ENCODE results near the gene RTL1. TPM values are rescaled to one million over a fixed set of nuclear protein-coding genes. Genes with fewer than 3 reads are reported as not detected.

The RTL1 gene
- total RNA-seq, 3 donors from 2014 or later: not detected

DNA sequence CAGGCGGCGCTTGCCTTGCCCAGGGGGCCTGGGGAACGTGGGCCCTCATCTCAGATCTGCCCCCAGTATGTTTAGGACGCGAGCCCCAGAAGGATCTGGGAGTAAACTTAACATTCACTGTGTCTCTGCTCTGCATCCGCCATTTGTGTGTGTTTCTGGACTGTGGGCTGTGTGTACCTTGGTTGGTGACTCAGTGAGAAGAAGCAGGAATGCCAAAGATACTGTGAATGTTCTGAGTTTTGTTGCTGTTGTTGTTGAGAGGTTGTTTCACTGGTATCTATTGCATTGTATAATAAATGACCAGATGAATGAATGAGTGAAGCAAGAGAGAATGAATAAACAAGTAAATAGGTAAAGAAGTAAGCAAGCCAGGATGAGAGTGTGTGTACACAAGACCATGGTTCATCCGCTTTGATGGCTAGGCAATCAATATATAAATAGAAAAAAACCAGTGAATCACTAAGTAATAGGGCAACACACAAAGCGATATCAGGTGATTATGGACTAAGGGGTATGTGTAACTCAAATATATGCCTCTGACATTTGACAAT is 57.1 kb downstream of the RTL1 start:
- intact Hi-C loops (cut with DNase I; ENCODE audit: low total_unique reads): no loop called here
- H3K36me3 ChIP-seq: no peaks in the 10 kb centered on the region
- H3K4me1 ChIP-seq: no peaks in the 10 kb centered on the region
- no peak for TF ChIP-seq POLR2A (IDR thresholded peaks at IDR 0.05)
- TF ChIP-seq POLR2AphosphoS5 (IDR thresholded peaks at IDR 0.05): no peak
- TF ChIP-seq, protein P1, sequence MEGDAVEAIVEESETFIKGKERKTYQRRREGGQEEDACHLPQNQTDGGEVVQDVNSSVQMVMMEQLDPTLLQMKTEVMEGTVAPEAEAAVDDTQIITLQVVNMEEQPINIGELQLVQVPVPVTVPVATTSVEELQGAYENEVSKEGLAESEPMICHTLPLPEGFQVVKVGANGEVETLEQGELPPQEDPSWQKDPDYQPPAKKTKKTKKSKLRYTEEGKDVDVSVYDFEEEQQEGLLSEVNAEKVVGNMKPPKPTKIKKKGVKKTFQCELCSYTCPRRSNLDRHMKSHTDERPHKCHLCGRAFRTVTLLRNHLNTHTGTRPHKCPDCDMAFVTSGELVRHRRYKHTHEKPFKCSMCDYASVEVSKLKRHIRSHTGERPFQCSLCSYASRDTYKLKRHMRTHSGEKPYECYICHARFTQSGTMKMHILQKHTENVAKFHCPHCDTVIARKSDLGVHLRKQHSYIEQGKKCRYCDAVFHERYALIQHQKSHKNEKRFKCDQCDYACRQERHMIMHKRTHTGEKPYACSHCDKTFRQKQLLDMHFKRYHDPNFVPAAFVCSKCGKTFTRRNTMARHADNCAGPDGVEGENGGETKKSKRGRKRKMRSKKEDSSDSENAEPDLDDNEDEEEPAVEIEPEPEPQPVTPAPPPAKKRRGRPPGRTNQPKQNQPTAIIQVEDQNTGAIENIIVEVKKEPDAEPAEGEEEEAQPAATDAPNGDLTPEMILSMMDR (IDR thresholded peaks at IDR 0.05): no peak
- H3K27ac ChIP-seq: no peak overlapping the region
- no peaks in the 10 kb centered on the region for H3K9me3 ChIP-seq
- no peaks in the 10 kb centered on the region for H3K27me3 ChIP-seq
- no peak overlapping the region for H3K4me3 ChIP-seq
- DNase-seq (ENCODE audit: low spot score in 2 of 2): no peak

- intact Hi-C loops (cut with DNase I; ENCODE audit: low total_unique reads): no loop called here
- no peaks in the 10 kb centered on the region for H3K27me3 ChIP-seq
- H3K4me1 ChIP-seq: no peaks in the 10 kb centered on the region
- no peak overlapping the region for H3K4me3 ChIP-seq
- TF ChIP-seq POLR2AphosphoS5 (IDR thresholded peaks at IDR 0.05) (no peak), POLR2A (IDR thresholded peaks at IDR 0.05) (no peak)
- TF ChIP-seq, protein P1 (IDR thresholded peaks at IDR 0.05): no peak
- H3K27ac ChIP-seq: no peak overlapping the region
- DNase-seq (ENCODE audit: low spot score in 2 of 2): no peak
- no peaks in the 10 kb centered on the region for H3K36me3 ChIP-seq
- no peaks in the 10 kb centered on the region for H3K9me3 ChIP-seq
These were observed 58.2 kb downstream of the RTL1 start for GRCh38 chr14:100845341-100845740.

DNA sequence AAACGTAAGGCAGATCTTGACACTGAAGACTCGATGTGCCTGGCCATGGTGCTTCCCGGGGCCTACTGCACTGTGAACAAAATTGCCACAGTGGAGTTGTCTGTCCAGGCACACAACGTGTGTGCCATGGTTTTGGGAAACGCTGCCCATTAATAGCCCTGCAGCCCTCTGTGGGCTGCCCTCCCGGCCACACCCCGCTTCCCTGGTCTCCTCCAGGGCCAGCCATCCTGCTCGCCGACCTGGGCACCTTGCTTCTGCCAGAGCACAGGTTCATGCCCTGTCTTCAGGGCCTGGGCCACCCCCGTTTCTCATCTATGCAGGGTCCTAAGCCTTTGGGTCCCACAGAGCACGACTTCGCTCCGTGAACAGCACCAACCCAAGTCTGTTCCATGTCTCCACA is 58.7 kb downstream of the RTL1 start:
- no peak for TF ChIP-seq POLR2A (IDR thresholded peaks at IDR 0.05)
- TF ChIP-seq, protein P1 (IDR thresholded peaks at IDR 0.05): no peak
- no peak for TF ChIP-seq POLR2AphosphoS5 (IDR thresholded peaks at IDR 0.05)
- no peaks in the 10 kb centered on the region for H3K9me3 ChIP-seq
- DNase-seq (ENCODE audit: low spot score in 2 of 2): no peak
- intact Hi-C loops (cut with DNase I; ENCODE audit: low total_unique reads): no loop called here
- H3K27ac ChIP-seq: no peak overlapping the region
- no peaks in the 10 kb centered on the region for H3K27me3 ChIP-seq
- H3K4me3 ChIP-seq: no peak overlapping the region
- H3K36me3 ChIP-seq: no peaks in the 10 kb centered on the region
- H3K4me1 ChIP-seq: no peaks in the 10 kb centered on the region

DNA sequence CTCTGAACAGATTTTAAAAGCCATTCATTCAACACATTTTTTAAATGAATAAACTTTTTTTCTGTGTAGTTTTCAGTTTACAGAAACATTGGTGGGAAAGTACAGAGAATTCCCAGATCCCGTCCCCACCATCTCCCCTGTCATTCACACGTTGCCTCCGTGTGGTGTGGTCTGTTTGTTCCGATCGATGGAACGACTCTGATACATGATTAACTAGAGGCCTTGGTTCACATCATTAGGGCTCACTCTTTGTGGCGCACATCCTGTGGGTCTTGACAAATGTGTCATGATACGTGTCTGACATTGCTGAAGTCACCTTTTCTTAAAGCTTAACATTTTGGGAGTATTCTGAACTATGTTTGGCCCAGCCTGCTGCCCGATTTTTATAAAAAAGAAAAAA is 59.1 kb downstream of the RTL1 start:
- intact Hi-C loops (cut with DNase I; ENCODE audit: low total_unique reads): no loop called here
- H3K4me3 ChIP-seq: no peak overlapping the region
- no peak overlapping the region for H3K27ac ChIP-seq
- TF ChIP-seq, protein P1 (IDR thresholded peaks at IDR 0.05): no peak
- TF ChIP-seq POLR2AphosphoS5 (IDR thresholded peaks at IDR 0.05): no peak
- no peak for TF ChIP-seq POLR2A (IDR thresholded peaks at IDR 0.05)
- no peak for DNase-seq (ENCODE audit: low spot score in 2 of 2)
- no peaks in the 10 kb centered on the region for H3K36me3 ChIP-seq
- no peaks in the 10 kb centered on the region for H3K4me1 ChIP-seq
- no peaks in the 10 kb centered on the region for H3K27me3 ChIP-seq
- H3K9me3 ChIP-seq: no peaks in the 10 kb centered on the region

- intact Hi-C loops (cut with DNase I; ENCODE audit: low total_unique reads): no loop called here
- no peak for DNase-seq (ENCODE audit: low spot score in 2 of 2)
- Histone ChIP-seq H3K27me3 (no peaks in the 10 kb centered on the region), H3K36me3 (no peaks in the 10 kb centered on the region), H3K4me3 (no peak overlapping the region), H3K9me3 (no peaks in the 10 kb centered on the region), H3K27ac (no peak overlapping the region), H3K4me1 (peaks cover 0 to 3% of the 10 kb centered on the region in 2 donors)
- TF ChIP-seq POLR2AphosphoS5 (IDR thresholded peaks at IDR 0.05) (no peak), POLR2A (IDR thresholded peaks at IDR 0.05) (no peak)
- TF ChIP-seq, protein P1 (IDR thresholded peaks at IDR 0.05): no peak
These were observed 59.5 kb downstream of the RTL1 start for GRCh38 chr14:100844082-100844408.

All from breast epithelium (tissue), 4 donors.